ENCODE data around the gene BHLHA15.

GRCh38 chr7:98194186-98194585 lies 17.1 kb upstream of the BHLHA15 start:
- TF ChIP-seq CTCF (IDR thresholded peaks at IDR 0.05) (no peak), POLR2A (IDR thresholded peaks at IDR 0.05) (no peak)
